CD4-positive, alpha-beta T cell treated with Interleukin-10 for 1 hour (primary cell): ENCODE data around the gene RRP1B.
"Not testable (repeated sequence)": the region's sequence is repeated elsewhere in the genome, so short reads cannot be mapped to it uniquely, and the experiment has no call there.

Experiments
- DNase-seq: peaks from one replicate; pipeline ENCODE4 v3.0.0-alpha.2; 2020

The RRP1B gene

GRCh38 chr21:43701936-43702784 is 42.8 kb downstream of the RRP1B start:
- no peak for DNase-seq

GRCh38 chr21:43702785-43703034 is 43.4 kb downstream of the RRP1B start:
- DNase-seq = no peak

GRCh38 chr21:43703035-43703880 is 43.9 kb downstream of the RRP1B start:
- peak; percentile 20 for DNase-seq

- no peak for DNase-seq
Observed at GRCh38 chr21:43707462-43707861, 48.1 kb downstream of the RRP1B start.

GRCh38 chr21:43708745-43709381 is 49.5 kb downstream of the RRP1B start:
- DNase-seq = no peak

- DNase-seq = no peak
Observed at GRCh38 chr21:43712268-43712942, 53.0 kb downstream of the RRP1B start.

GRCh38 chr21:43713123-43713522 is 53.8 kb downstream of the RRP1B start:
- not testable (repeated sequence) for DNase-seq

- DNase-seq = no peak
Observed at GRCh38 chr21:43716376-43717165, 57.2 kb downstream of the RRP1B start.

GRCh38 chr21:43717166-43717853 is 58.0 kb downstream of the RRP1B start:
- DNase-seq = no peak

GRCh38 chr21:43717967-43718871 is 58.9 kb downstream of the RRP1B start:
- DNase-seq = no peak

- peak; percentile 80 for DNase-seq
Observed at GRCh38 chr21:43718872-43719747, 59.8 kb downstream of the RRP1B start, which contains the start of gene PDXK. Gene PDXK (plus strand): TSS chr21:43719129. CDS start chr21:43719295, 166 bp downstream.

GRCh38 chr21:43719748-43720538 is 60.6 kb downstream of the RRP1B start:
- DNase-seq = no peak

- no peak for DNase-seq
Observed at GRCh38 chr21:43720539-43721166, 61.3 kb downstream of the RRP1B start.

- DNase-seq = no peak
Observed at GRCh38 chr21:43721206-43721605, 61.8 kb downstream of the RRP1B start.

- DNase-seq = no peak
Observed at GRCh38 chr21:43721939-43722338, 62.6 kb downstream of the RRP1B start.

GRCh38 chr21:43723648-43724047 is 64.3 kb downstream of the RRP1B start:
- no peak for DNase-seq

- DNase-seq = no peak
Observed at GRCh38 chr21:43726686-43727518, 67.5 kb downstream of the RRP1B start.
